Stomach (tissue), 4 donors: ENCODE measurements around the gene UBE3D.

Experiments
- POLR2A ChIP-seq, 4 donors: fragments of 450-650 bp; IDR thresholded peaks; one replicate each; pipeline ENCODE4 v1.6.1; 2016; ENCODE audit warnings: antibody characterized with exemption in 4 of 4, control low read depth in 2 of 4, mild to moderate bottlenecking in 1 of 4, moderate library complexity in 1 of 4
- POLR2AphosphoS5 ChIP-seq, 3 donors: sonication (generic); formaldehyde crosslinking; IDR thresholded peaks; one replicate each; pipeline ENCODE4 v1.6.1; 2016; ENCODE audit warnings: antibody characterized with exemption in 3 of 3
- TF ChIP-seq, protein P1 (sequence below), 7 experiments: fragments of 450-650 bp in 4 of 7; fragments of 200-600 bp in 3 of 7; sonication (generic) in 3 of 7; IDR thresholded peaks; one replicate each; pipeline ENCODE4 v1.5.1; 2016 to 2019; ENCODE audit warnings: antibody characterized with exemption in 7 of 7, control low read depth in 2 of 7, mild to moderate bottlenecking in 1 of 7

DNA sequence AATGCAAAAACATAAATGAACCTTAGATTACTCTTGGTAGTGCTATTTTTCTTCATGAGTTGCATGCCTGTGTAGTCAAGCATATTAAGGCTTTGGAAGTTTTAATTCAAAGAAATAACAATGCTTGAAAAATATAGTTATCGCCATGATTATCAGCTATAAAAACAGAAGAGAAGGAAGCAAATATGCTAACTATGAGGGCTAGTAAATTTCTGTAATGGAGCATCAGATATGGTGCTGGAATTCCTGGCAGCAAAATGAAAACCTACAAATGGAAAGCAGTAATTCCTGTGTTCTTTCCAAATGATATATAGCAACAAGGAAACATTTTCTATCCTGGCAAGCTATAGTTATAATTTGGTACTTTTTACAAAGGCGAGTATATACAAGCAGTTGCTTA lies 31.6 kb upstream of the UBE3D start:
- TF ChIP-seq, protein P1, sequence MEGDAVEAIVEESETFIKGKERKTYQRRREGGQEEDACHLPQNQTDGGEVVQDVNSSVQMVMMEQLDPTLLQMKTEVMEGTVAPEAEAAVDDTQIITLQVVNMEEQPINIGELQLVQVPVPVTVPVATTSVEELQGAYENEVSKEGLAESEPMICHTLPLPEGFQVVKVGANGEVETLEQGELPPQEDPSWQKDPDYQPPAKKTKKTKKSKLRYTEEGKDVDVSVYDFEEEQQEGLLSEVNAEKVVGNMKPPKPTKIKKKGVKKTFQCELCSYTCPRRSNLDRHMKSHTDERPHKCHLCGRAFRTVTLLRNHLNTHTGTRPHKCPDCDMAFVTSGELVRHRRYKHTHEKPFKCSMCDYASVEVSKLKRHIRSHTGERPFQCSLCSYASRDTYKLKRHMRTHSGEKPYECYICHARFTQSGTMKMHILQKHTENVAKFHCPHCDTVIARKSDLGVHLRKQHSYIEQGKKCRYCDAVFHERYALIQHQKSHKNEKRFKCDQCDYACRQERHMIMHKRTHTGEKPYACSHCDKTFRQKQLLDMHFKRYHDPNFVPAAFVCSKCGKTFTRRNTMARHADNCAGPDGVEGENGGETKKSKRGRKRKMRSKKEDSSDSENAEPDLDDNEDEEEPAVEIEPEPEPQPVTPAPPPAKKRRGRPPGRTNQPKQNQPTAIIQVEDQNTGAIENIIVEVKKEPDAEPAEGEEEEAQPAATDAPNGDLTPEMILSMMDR (IDR thresholded peaks at IDR 0.05) = no peak
- TF ChIP-seq POLR2AphosphoS5 (IDR thresholded peaks at IDR 0.05) (no peak), POLR2A (IDR thresholded peaks at IDR 0.05) (no peak)
